ENCODE data around the gene KCNA4.
"Not testable (repeated sequence)": the region's sequence is repeated elsewhere in the genome, so short reads cannot be mapped to it uniquely, and the experiment has no call there.

The KCNA4 gene

DNA sequence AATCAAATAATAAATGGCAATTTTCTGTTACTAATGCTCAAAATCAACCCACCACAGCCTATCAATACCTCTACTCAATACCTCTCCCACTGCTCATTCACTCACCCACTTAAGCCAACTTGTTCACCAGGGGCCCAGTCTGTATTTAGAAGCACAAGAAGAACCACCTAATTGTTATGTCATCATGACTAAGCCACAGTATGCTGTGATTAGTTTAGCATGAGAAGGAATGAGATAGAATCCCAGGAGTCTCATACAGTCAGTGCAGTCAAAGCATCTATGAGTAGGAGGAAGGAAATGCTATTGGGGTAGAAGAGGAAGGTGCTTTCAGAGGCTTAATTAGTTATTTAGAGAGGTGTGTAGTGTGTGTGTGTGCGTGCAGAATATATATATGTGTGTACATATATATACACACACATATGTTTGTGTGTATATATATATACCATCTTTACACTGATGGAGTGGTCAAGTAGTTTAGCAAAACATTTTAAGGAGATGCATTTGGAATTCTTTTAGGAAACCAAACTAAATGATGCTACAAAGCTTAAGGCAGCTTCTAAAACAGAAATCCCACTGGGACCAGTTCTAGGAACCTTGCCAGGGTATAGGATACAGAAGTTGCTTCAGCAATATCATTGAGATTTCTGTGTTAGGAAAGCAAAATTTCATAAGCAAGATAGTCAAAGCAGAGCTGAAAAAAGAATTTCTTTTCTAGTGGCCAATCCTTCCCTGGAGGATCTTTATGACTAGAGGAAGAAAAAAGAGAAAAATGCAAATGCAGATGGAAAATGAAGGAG, 27.5 kb downstream of the KCNA4 start:
- DNase-seq: no peak

DNA sequence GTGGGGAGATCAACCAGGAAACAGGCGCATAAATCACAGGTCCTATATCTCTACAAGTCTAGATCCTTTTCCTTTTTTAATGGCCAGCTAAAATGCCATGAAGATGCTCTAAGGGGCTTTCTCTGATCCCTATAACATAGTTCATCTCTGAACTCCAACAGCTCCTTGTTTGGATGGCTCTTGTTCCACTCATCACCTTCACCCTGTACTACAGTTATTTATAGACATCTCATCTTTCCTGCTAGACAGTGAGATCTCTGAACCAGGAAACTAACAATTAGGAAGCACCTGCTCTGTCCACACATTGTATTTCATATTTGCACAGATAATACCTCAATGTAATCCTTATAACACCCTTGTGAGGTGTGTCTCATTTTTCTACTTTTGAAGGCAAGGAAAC, 31.6 kb downstream of the KCNA4 start:
- DNase-seq: no peak

- DNase-seq: no peak
Observed at GRCh38 chr11:29984544-29984943, 32.3 kb downstream of the KCNA4 start.

DNA sequence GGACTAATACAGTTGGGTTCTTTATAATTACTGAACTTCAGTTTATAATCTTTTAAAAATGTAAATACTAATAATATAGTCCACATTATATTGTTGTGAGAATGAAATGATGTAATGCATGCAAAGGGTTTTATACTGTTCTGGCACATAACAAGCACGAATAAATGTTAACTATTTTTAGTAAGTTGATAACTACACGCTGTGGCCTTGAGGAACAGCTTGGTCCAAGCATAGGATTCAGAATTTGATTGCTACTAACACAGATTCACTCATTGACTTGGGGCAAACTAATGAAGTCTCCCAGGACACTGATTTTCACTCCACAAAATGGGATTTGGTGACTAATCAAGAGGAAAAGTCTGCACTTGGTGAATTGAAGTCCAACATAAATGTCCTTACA, 38.3 kb downstream of the KCNA4 start:
- DNase-seq: no peak

- DNase-seq: not testable (repeated sequence)
Observed at GRCh38 chr11:29975580-29975979, 41.2 kb downstream of the KCNA4 start.

- DNase-seq: no peak
Observed at GRCh38 chr11:29963796-29964195, 53.0 kb downstream of the KCNA4 start.

DNA sequence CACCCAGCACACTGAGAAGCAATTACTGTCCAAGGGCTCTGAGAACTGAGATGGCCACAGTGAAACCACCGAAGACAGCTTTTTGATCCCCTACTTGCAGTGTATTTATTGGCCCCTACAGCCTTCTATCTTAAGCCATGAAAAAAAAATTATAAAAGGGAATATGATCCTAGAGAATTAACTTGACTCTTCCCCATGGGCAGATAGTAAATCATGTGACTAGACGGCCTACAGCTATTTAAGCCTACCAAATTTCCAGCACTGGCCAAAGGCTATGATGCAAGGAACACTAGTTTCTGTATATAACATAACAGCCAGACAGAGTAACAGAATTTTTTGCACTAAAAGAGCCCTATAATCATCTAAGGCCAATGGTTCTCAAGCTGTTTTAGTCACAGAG, 53.8 kb downstream of the KCNA4 start:
- no peak for DNase-seq

GRCh38 chr11:29962243-29962642, 54.6 kb downstream of the KCNA4 start:
- DNase-seq: no peak
